ENCODE measurements around the gene IKZF4.

DNA sequence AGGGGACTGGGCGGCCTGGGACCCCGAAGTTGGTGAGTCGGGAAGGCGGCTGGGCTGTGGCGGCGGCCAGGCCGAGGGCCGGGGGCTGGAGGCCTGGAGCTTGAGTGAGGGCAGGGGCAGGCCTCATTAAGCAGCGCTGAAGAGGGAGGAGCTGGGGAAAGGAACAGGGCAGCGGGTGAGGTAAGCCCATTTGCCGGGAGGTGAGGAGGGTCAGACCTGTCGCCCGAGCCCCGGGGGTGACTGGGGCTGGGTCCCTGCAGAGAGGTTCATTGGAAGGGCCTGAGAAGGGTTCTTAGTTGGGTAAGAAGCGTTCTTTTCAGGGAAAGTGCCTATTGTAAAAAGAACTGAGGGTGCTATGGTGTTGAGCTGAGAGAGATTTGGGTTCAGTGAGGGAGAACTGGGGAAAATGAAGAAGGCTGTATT lies 46.5 kb upstream of the IKZF4 start:
- TF ChIP-seq, protein P1, sequence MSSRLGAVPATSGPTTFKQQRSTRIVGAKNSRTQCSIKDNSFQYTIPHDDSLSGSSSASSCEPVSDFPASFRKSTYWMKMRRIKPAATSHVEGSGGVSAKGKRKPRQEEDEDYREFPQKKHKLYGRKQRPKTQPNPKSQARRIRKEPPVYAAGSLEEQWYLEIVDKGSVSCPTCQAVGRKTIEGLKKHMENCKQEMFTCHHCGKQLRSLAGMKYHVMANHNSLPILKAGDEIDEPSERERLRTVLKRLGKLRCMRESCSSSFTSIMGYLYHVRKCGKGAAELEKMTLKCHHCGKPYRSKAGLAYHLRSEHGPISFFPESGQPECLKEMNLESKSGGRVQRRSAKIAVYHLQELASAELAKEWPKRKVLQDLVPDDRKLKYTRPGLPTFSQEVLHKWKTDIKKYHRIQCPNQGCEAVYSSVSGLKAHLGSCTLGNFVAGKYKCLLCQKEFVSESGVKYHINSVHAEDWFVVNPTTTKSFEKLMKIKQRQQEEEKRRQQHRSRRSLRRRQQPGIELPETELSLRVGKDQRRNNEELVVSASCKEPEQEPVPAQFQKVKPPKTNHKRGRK (CRISPR knock-in tag; IDR thresholded peaks at IDR 0.05; ENCODE audit: borderline replicate concordance), result no peak
- TF ChIP-seq, protein P2, sequence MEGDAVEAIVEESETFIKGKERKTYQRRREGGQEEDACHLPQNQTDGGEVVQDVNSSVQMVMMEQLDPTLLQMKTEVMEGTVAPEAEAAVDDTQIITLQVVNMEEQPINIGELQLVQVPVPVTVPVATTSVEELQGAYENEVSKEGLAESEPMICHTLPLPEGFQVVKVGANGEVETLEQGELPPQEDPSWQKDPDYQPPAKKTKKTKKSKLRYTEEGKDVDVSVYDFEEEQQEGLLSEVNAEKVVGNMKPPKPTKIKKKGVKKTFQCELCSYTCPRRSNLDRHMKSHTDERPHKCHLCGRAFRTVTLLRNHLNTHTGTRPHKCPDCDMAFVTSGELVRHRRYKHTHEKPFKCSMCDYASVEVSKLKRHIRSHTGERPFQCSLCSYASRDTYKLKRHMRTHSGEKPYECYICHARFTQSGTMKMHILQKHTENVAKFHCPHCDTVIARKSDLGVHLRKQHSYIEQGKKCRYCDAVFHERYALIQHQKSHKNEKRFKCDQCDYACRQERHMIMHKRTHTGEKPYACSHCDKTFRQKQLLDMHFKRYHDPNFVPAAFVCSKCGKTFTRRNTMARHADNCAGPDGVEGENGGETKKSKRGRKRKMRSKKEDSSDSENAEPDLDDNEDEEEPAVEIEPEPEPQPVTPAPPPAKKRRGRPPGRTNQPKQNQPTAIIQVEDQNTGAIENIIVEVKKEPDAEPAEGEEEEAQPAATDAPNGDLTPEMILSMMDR (IDR thresholded peaks at IDR 0.05), result no peak
- no peak for TF ChIP-seq ZNF232 (CRISPR knock-in tag; IDR thresholded peaks at IDR 0.05)
- no peak for TF ChIP-seq NR2C2 (CRISPR knock-in tag; IDR thresholded peaks at IDR 0.05)
- TF ChIP-seq, protein P3, sequence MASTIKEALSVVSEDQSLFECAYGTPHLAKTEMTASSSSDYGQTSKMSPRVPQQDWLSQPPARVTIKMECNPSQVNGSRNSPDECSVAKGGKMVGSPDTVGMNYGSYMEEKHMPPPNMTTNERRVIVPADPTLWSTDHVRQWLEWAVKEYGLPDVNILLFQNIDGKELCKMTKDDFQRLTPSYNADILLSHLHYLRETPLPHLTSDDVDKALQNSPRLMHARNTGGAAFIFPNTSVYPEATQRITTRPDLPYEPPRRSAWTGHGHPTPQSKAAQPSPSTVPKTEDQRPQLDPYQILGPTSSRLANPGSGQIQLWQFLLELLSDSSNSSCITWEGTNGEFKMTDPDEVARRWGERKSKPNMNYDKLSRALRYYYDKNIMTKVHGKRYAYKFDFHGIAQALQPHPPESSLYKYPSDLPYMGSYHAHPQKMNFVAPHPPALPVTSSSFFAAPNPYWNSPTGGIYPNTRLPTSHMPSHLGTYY (CRISPR knock-in tag; IDR thresholded peaks at IDR 0.05), result no peak
- TF ChIP-seq SP1 (CRISPR knock-in tag; conservative IDR thresholded peaks at IDR 0.05), result no peak
- TF ChIP-seq ZBTB21 (CRISPR knock-in tag; IDR thresholded peaks at IDR 0.05; ENCODE audit: borderline replicate concordance), result no peak

Data from WTC11 (cell line).